Measurements from ENCODE around the gene OR8H2. TPM values are rescaled to one million over a fixed set of nuclear protein-coding genes. Genes with fewer than 3 reads are reported as not detected.
"Not testable (repeated sequence)": the region's sequence is repeated elsewhere in the genome, so short reads cannot be mapped to it uniquely, and the experiment has no call there.

Gene OR8H2
- total RNA-seq, 4 donors from 2014 or later = not detected

- no peaks in the 10 kb centered on the region for H3K4me1 ChIP-seq
- TF ChIP-seq CTCF (IDR thresholded peaks at IDR 0.05) (no peak), POLR2A (IDR thresholded peaks at IDR 0.05) (no peak)
- no peaks in the 10 kb centered on the region for H3K27me3 ChIP-seq
- no peak within 1 kb of the TSS for H3K27ac ChIP-seq
- no peak within 1 kb of the TSS for H3K4me3 ChIP-seq (replicated peaks in 1 of 3)
- DNase-seq = no peak
- no peaks in the 10 kb centered on the region for H3K9me3 ChIP-seq
- 79 to 84% methylated on average over 6 of the region's 6 CpGs for WGBS, 2 donors
- no peaks in the 10 kb centered on the region for H3K36me3 ChIP-seq
- intact Hi-C loops (cut with DNase I) = no loop called here
Measured at GRCh38 chr11:56122073-56122472, 18.6 kb downstream of the OR8H2 start, which contains the start of gene OR8H3. OR8H3 (plus strand) TSS chr11:56122373; CDS start chr11:56122373, 0 bp downstream.

GRCh38 chr11:56140151-56140661, 36.7 kb downstream of the OR8H2 start, which contains the start of gene OR8J3:
OR8J3 (minus strand) TSS chr11:56140201; CDS start chr11:56137718, 2,483 bp downstream.
- TF ChIP-seq POLR2A (IDR thresholded peaks at IDR 0.05) (no peak), CTCF (IDR thresholded peaks at IDR 0.05) (no peak)
- no peaks in the 10 kb centered on the region for H3K4me1 ChIP-seq
- intact Hi-C loops (cut with DNase I) = no loop called here
- H3K27ac ChIP-seq = no peak within 1 kb of the TSS
- no peaks in the 10 kb centered on the region for H3K36me3 ChIP-seq
- H3K27me3 ChIP-seq = no peaks in the 10 kb centered on the region
- no peaks in the 10 kb centered on the region for H3K9me3 ChIP-seq
- H3K4me3 ChIP-seq (replicated peaks in 1 of 3) = no peak within 1 kb of the TSS
- no peak for DNase-seq

GRCh38 chr11:56143681-56144080, 40.2 kb downstream of the OR8H2 start:
- H3K9me3 ChIP-seq; intact Hi-C loops (cut with DNase I); DNase-seq; H3K4me1 ChIP-seq; H3K36me3 ChIP-seq; H3K27ac ChIP-seq; H3K4me3 ChIP-seq (replicated peaks in 1 of 3); H3K27me3 ChIP-seq: not testable (repeated sequence)
- WGBS, 2 donors = 90 to 92% methylated on average over 17 to 22 of the region's 30 CpGs

- 61 to 75% methylated on average over 1 of the region's 1 CpG for WGBS, 2 donors
- no peak overlapping the region for H3K27ac ChIP-seq
- intact Hi-C loops (cut with DNase I) = no loop called here
- H3K27me3 ChIP-seq = no peaks in the 10 kb centered on the region
- H3K9me3 ChIP-seq = no peaks in the 10 kb centered on the region
- TF ChIP-seq CTCF (IDR thresholded peaks at IDR 0.05) = no peak
- no peak for TF ChIP-seq POLR2A (IDR thresholded peaks at IDR 0.05)
- H3K4me1 ChIP-seq = no peaks in the 10 kb centered on the region
- no peaks in the 10 kb centered on the region for H3K36me3 ChIP-seq
- DNase-seq = no peak
- no peak overlapping the region for H3K4me3 ChIP-seq (replicated peaks in 1 of 3)
Measured at GRCh38 chr11:56151376-56151775, 47.9 kb downstream of the OR8H2 start.

GRCh38 chr11:56152333-56152732, 48.8 kb downstream of the OR8H2 start:
- H3K27ac ChIP-seq = no peak overlapping the region
- TF ChIP-seq POLR2A (IDR thresholded peaks at IDR 0.05) (no peak), CTCF (IDR thresholded peaks at IDR 0.05) (no peak)
- H3K9me3 ChIP-seq = no peaks in the 10 kb centered on the region
- no peaks in the 10 kb centered on the region for H3K4me1 ChIP-seq
- DNase-seq = no peak
- intact Hi-C loops (cut with DNase I) = no loop called here
- WGBS, 2 donors = 92 to 97% methylated on average over 15 of the region's 15 CpGs
- no peaks in the 10 kb centered on the region for H3K36me3 ChIP-seq
- H3K4me3 ChIP-seq (replicated peaks in 1 of 3) = no peak overlapping the region
- no peaks in the 10 kb centered on the region for H3K27me3 ChIP-seq

Small RNA genes within 50 kb of the gene (small RNA-seq; reads per million reads assigned to genes)
- not detected for gene OR8I4P

Other genes with a start within 250 kb of the OR8H2 start
- gene TRIM51, start 220.4 kb upstream of the OR8H2 start, total RNA-seq = not detected
- gene OR5W2, start 189.1 kb upstream of the OR8H2 start, total RNA-seq = not detected
- not detected for gene OR5I1, start 167.3 kb upstream of the OR8H2 start, total RNA-seq
- not detected for gene OR10AG1, start 133.7 kb upstream of the OR8H2 start, total RNA-seq
- gene OR5F1, start 109.1 kb upstream of the OR8H2 start, total RNA-seq = not detected
- gene OR5AS1, start 76.0 kb upstream of the OR8H2 start, total RNA-seq = not detected
- not detected for gene OR8I2, start 10.4 kb upstream of the OR8H2 start, total RNA-seq
- not detected for gene OR8H3, start 18.7 kb downstream of the OR8H2 start, total RNA-seq
- not detected for gene OR8J3, start 36.5 kb downstream of the OR8H2 start, total RNA-seq
- gene OR8K5, start 56.6 kb downstream of the OR8H2 start, total RNA-seq = not detected
- not detected for gene OR5J2, start 72.9 kb downstream of the OR8H2 start, total RNA-seq
- gene OR5T2, start 130.6 kb downstream of the OR8H2 start, total RNA-seq = not detected
- gene OR5T3, start 148.6 kb downstream of the OR8H2 start, total RNA-seq = not detected
- not detected for gene OR5T1, start 170.5 kb downstream of the OR8H2 start, total RNA-seq
- not detected for gene OR8H1, start 188.6 kb downstream of the OR8H2 start, total RNA-seq
- not detected for gene OR8K3, start 211.5 kb downstream of the OR8H2 start, total RNA-seq
- gene OR8K1, start 242.4 kb downstream of the OR8H2 start, total RNA-seq = not detected